H1 (cell line): Measurements from ENCODE around the gene CDC42EP4. TPM values are rescaled to one million over a fixed set of nuclear protein-coding genes. Genes with fewer than 3 reads are reported as not detected.

Experiments used
- CTCF ChIA-PET: fragments of 300-600 bp; sonication (Branson Sonifier 250); formaldehyde crosslinking; loops from one replicate; lab custom pipeline; 2021; ENCODE audit not compliant: partially characterized antibody; lab: Charles Lee
- POLR2A ChIA-PET: fragments of 300-600 bp; sonication (Branson Sonifier 250); formaldehyde crosslinking; loops from one replicate; lab custom pipeline; 2021; ENCODE audit warnings: inconsistent platforms; ENCODE audit not compliant: partially characterized antibody; lab: Charles Lee
- DNase-seq, 2 experiments: peaks; one replicate each; pipeline versions ENCODE4 v3.0.0 to v3.0.0-alpha.2; 2010 to 2022; ENCODE audit warnings: low spot score in 2 of 2, low read depth in 1 of 2, mixed read lengths in 1 of 2
- FAIRE-seq: peaks from 2 replicates; lab custom pipeline; 2011; peaks lifted over from hg19 to GRCh38; lab: Jason Lieb, UNC
- H2AFZ ChIP-seq: 2 replicates; pipeline ENCODE4 v1.8.1; 2012; ENCODE audit warnings: low read length, inconsistent platforms
- H2AK5ac ChIP-seq: 2 replicates; pipeline ENCODE4 v1.6.1; 2013; ENCODE audit warnings: low read depth, low read length
- H2BK120ac ChIP-seq: replicated peaks from 2 replicates; pipeline ENCODE3; 2013; ENCODE audit warnings: low read depth, low read length, inconsistent platforms
- H2BK12ac ChIP-seq: 2 replicates; pipeline ENCODE4 v1.6.1; 2013; ENCODE audit warnings: low read depth, low read length
- H2BK15ac ChIP-seq: 2 replicates; pipeline ENCODE4 v1.6.1; 2013; ENCODE audit warnings: low read length
- H2BK20ac ChIP-seq: 2 replicates; pipeline ENCODE4 v1.6.1; 2013; ENCODE audit warnings: low read length
- H2BK5ac ChIP-seq: 2 replicates; pipeline ENCODE4 v1.6.1; 2013; ENCODE audit warnings: low read depth, low read length
- H3K14ac ChIP-seq: 2 replicates; pipeline ENCODE4 v1.6.1; 2013; ENCODE audit warnings: inconsistent platforms; ENCODE audit not compliant: insufficient read length
- H3K18ac ChIP-seq: 2 replicates; pipeline ENCODE4 v1.6.1; 2013; ENCODE audit warnings: low read length; ENCODE audit errors: extremely low read depth
- H3K23ac ChIP-seq: 2 replicates; pipeline ENCODE4 v1.6.1; 2013; ENCODE audit warnings: inconsistent platforms; ENCODE audit not compliant: insufficient read length
- H3K23me2 ChIP-seq: 2 replicates; pipeline ENCODE4 v1.6.1; 2013; ENCODE audit warnings: low read depth, low read length
- H3K27ac ChIP-seq: 2 replicates; pipeline ENCODE4 v1.6.1; 2011; ENCODE audit warnings: low read depth, low read length, inconsistent platforms
- H3K27me3 ChIP-seq, 4 experiments: replicated peaks in 1 of 4; 1 replicate in 1 of 4; 2 replicates in 3 of 4; pipeline versions ENCODE4 v1.6.1 to v1.8.1; 2011 to 2013; ENCODE audit warnings: low read length in 3 of 4, mild to moderate bottlenecking in 3 of 4, inconsistent platforms in 2 of 4, mixed read lengths in 2 of 4, moderate library complexity in 1 of 4; ENCODE audit not compliant: control insufficient read depth in 3 of 4, insufficient read depth in 3 of 4; ENCODE audit errors: extremely low read depth in 1 of 4
- H3K36me3 ChIP-seq, 4 experiments: 2 replicates each; pipeline versions ENCODE4 v1.6.1 to v1.8.1; 2011 to 2013; ENCODE audit warnings: mild to moderate bottlenecking in 4 of 4, low read length in 3 of 4, moderate library complexity in 2 of 4, control low read depth in 1 of 4, inconsistent platforms in 1 of 4; ENCODE audit not compliant: insufficient read depth in 4 of 4, control insufficient read depth in 2 of 4
- H3K4ac ChIP-seq: replicated peaks from 2 replicates; pipeline ENCODE3; 2013; ENCODE audit warnings: low read length, low read depth, mixed read lengths, inconsistent platforms; ENCODE audit not compliant: insufficient read length
- H3K4me1 ChIP-seq, 4 experiments: replicated peaks in 1 of 4; 1 replicate in 1 of 4; 2 replicates in 3 of 4; pipeline versions ENCODE4 v1.6.1 to v1.8.1; 2011 to 2013; ENCODE audit warnings: low read length in 3 of 4, inconsistent platforms in 2 of 4, mixed read lengths in 1 of 4; ENCODE audit not compliant: insufficient read depth in 4 of 4, control insufficient read depth in 3 of 4
- H3K4me2 ChIP-seq, 2 experiments: 2 replicates each; pipeline versions ENCODE4 v1.6.1 to v1.8.1; 2011 to 2013; ENCODE audit warnings: low read depth in 2 of 2, low read length in 2 of 2, control low read depth in 1 of 2, inconsistent platforms in 1 of 2, mild to moderate bottlenecking in 1 of 2; ENCODE audit not compliant: insufficient read depth in 1 of 2
- H3K4me3 ChIP-seq, 4 experiments: fragments of 200-600, 300-600 bp in 1 of 4; sonication (generic), shearing (Covaris generic), sonication (Bioruptor Twin) in 1 of 4; 2 replicates each; pipeline versions ENCODE4 v1.5.1 to v1.8.1; 2011 to 2016; ENCODE audit warnings: low read length in 4 of 4, low read depth in 3 of 4, control low read depth in 2 of 4, inconsistent platforms in 2 of 4, mild to moderate bottlenecking in 2 of 4, mixed read lengths in 1 of 4, moderate library complexity in 1 of 4; ENCODE audit not compliant: insufficient read depth in 2 of 4; ENCODE audit errors: extremely low read depth in 1 of 4
- H3K56ac ChIP-seq: replicated peaks from 2 replicates; pipeline ENCODE3; 2013; ENCODE audit warnings: low read depth, mild to moderate bottlenecking, mixed read lengths, low read length, inconsistent platforms; ENCODE audit not compliant: insufficient read length
- H3K79me1 ChIP-seq: 2 replicates; pipeline ENCODE4 v1.6.1; 2013; ENCODE audit warnings: low read depth, low read length, control low read depth
- H3K79me2 ChIP-seq, 2 experiments: 2 replicates each; pipeline versions ENCODE4 v1.6.1 to v1.8.1; 2012 to 2013; ENCODE audit warnings: low read length in 2 of 2, mild to moderate bottlenecking in 2 of 2, inconsistent platforms in 1 of 2; ENCODE audit not compliant: insufficient read depth in 2 of 2, control insufficient read depth in 1 of 2
- H3K9ac ChIP-seq, 4 experiments: replicated peaks in 1 of 4; 1 replicate in 1 of 4; 2 replicates in 3 of 4; pipeline versions ENCODE4 v1.6.1 to v1.8.1; 2011 to 2013; ENCODE audit warnings: low read depth in 3 of 4, low read length in 3 of 4, control low read depth in 2 of 4, mild to moderate bottlenecking in 2 of 4, moderate library complexity in 2 of 4, inconsistent platforms in 1 of 4; ENCODE audit errors: extremely low read depth in 1 of 4
- H3K9me3 ChIP-seq, 2 experiments: 2 replicates each; pipeline versions ENCODE4 v1.6.1 to v1.8.1; 2012 to 2013; ENCODE audit warnings: mild to moderate bottlenecking in 2 of 2, moderate library complexity in 2 of 2, control low read depth in 1 of 2, inconsistent platforms in 1 of 2, low read depth in 1 of 2, low read length in 1 of 2, mixed read lengths in 1 of 2; ENCODE audit not compliant: insufficient read depth in 2 of 2
- H4K20me1 ChIP-seq, 2 experiments: replicated peaks in 1 of 2; 2 replicates each; pipeline versions ENCODE3 to v1.8.1; 2011 to 2013; ENCODE audit warnings: inconsistent platforms in 2 of 2, low read length in 2 of 2, mild to moderate bottlenecking in 1 of 2; ENCODE audit not compliant: insufficient read depth in 2 of 2, control insufficient read depth in 1 of 2
- H4K5ac ChIP-seq: 2 replicates; pipeline ENCODE4 v1.6.1; 2013; ENCODE audit warnings: low read length, low read depth, mixed read lengths, inconsistent platforms; ENCODE audit not compliant: insufficient read length
- H4K8ac ChIP-seq: 2 replicates; pipeline ENCODE4 v1.8.0; 2013; ENCODE audit warnings: mild to moderate bottlenecking, moderate library complexity, low read length, inconsistent platforms; ENCODE audit not compliant: insufficient read depth; ENCODE audit errors: extremely low read depth
- H4K91ac ChIP-seq: replicated peaks from 2 replicates; pipeline ENCODE3; 2013; ENCODE audit warnings: low read length, mixed read lengths, inconsistent platforms; ENCODE audit not compliant: insufficient read length
- BACH1 ChIP-seq: IDR thresholded peaks from 2 replicates; pipeline ENCODE4 v1.6.1; 2012; ENCODE audit warnings: low read length, improper control_type of control experiment
- CHD1 ChIP-seq: IDR thresholded peaks from 2 replicates; pipeline ENCODE4 v1.6.1; 2012; ENCODE audit warnings: low read depth, low read length, improper control_type of control experiment
- CREB1 ChIP-seq: IDR thresholded peaks from 2 replicates; pipeline ENCODE4 v1.6.1; 2012; ENCODE audit warnings: inconsistent platforms
- CTBP2 ChIP-seq: IDR thresholded peaks from 2 replicates; pipeline ENCODE4 v1.7.0; 2011; ENCODE audit warnings: borderline replicate concordance, mild to moderate bottlenecking, moderate library complexity, mixed read lengths, low read length; ENCODE audit not compliant: insufficient read depth, insufficient read length
- EGR1 ChIP-seq: IDR thresholded peaks from 2 replicates; pipeline ENCODE4 v1.6.1; 2011; ENCODE audit warnings: low read depth, low read length, borderline replicate concordance
- JUN ChIP-seq: IDR thresholded peaks from 2 replicates; pipeline ENCODE4 v1.6.1; 2011; ENCODE audit warnings: low read depth, mild to moderate bottlenecking, improper control_type of control experiment, low read length
- KDM5A ChIP-seq: fragments of 200-600 bp; IDR thresholded peaks from 2 replicates; pipeline ENCODE4 v1.7.1; 2012; ENCODE audit warnings: mild to moderate bottlenecking, low read length, inconsistent platforms, mixed read lengths
- NANOG ChIP-seq: IDR thresholded peaks from 2 replicates; pipeline ENCODE4 v1.6.1; 2011; ENCODE audit warnings: low read length, low read depth, mild to moderate bottlenecking, inconsistent platforms; ENCODE audit not compliant: insufficient read depth, poor library complexity, severe bottlenecking
- NRF1 ChIP-seq: IDR thresholded peaks from 2 replicates; pipeline ENCODE4 v1.6.1; 2011; ENCODE audit warnings: mild to moderate bottlenecking, low read depth, low read length, improper control_type of control experiment
- POU5F1 ChIP-seq: IDR thresholded peaks from 2 replicates; pipeline ENCODE4 v1.6.1; 2011; ENCODE audit warnings: low read depth, mild to moderate bottlenecking, low read length, moderate library complexity
- RBBP5 ChIP-seq: IDR thresholded peaks from 2 replicates; pipeline ENCODE4 v1.7.1; 2012; ENCODE audit warnings: low read depth, mild to moderate bottlenecking, inconsistent platforms, low read length, moderate library complexity, borderline replicate concordance
- SIRT6 ChIP-seq: IDR thresholded peaks from one replicate; pipeline ENCODE4 v1.7.1; 2012; ENCODE audit warnings: low read length, inconsistent platforms
- SIX5 ChIP-seq: IDR thresholded peaks from 2 replicates; pipeline ENCODE4 v1.6.1; 2011; ENCODE audit warnings: mild to moderate bottlenecking, low read depth, low read length
- SUZ12 ChIP-seq: fragments of 200-600 bp; sonication (generic); IDR thresholded peaks from 2 replicates; pipeline ENCODE4 v1.6.1; 2012; ENCODE audit warnings: mild to moderate bottlenecking, inconsistent platforms, low read length, moderate library complexity, mixed read lengths
- WGBS, 2 experiments: shearing (Covaris generic) in 1 of 2; methylation state at CpG; one replicate each; pipeline versions ENCODE4 v1.1.6 to v1.1.7; 2013 to 2015; ENCODE audit warnings: low lambda C conversion rate in 2 of 2, mixed read lengths in 2 of 2, inconsistent platforms in 1 of 2, low coverage in 1 of 2, missing lambda C conversion rate in 1 of 2; ENCODE audit not compliant: insufficient replicate concordance in 2 of 2, insufficient coverage in 1 of 2, insufficient read length in 1 of 2; ENCODE audit errors: extremely low coverage in 1 of 2, missing lambda C conversion rate in 1 of 2; 5-methylcytosine and 5-hydroxymethylcytosine counted together
- polyA plus RNA-seq, 7 experiments: library from polyadenylated mRNA; depleted of rRNA in 3 of 7; stranded (reverse) in 5 of 7; unstranded in 2 of 7; fragments of >200 nt in 5 of 7; fragments of 200-250 nt in 2 of 7; gene quantifications; 1 replicate in 5 of 7; 2 replicates in 1 of 7; 4 replicates in 1 of 7; pipeline versions ENCODE4 v1.2.1 to v1.2.3, GENCODE V29; 2011 to 2013; ENCODE audit warnings: missing spikeins in 2 of 7, mixed read lengths in 2 of 7
- total RNA-seq: library from RNA; stranded (reverse); fragmentation: NEBNext Ultra II Directional; extraction: Animal tissue kit (Norgen Biotek cat#: 25700); gene quantifications from 2 replicates; pipeline ENCODE4 v1.2.1, GENCODE V29; 2021
- TF ChIP-seq, protein P1 (sequence below): IDR thresholded peaks from 2 replicates; pipeline ENCODE4 v1.6.1; 2012; ENCODE audit warnings: inconsistent platforms

Gene CDC42EP4
- total and polyA plus RNA-seq, 2 of the 8 experiments (the other 6 are each of a cell fraction or from before 2014, with no cell fraction given), result 8.8 to 12.6 TPM

- H2BK20ac ChIP-seq, result no peak overlapping the region
- H3K23ac ChIP-seq, result no peak overlapping the region
- H4K91ac ChIP-seq, result no peak overlapping the region
- H4K5ac ChIP-seq, result no peak overlapping the region
- H3K56ac ChIP-seq, result no peak overlapping the region
- no peak overlapping the region for H3K4me2 ChIP-seq
- no peak overlapping the region for H2AFZ ChIP-seq
- peaks cover 0 to 3% (median 0%) of the 10 kb centered on the region in 4 experiments; a peak in 1 of 7 replicates for H3K27me3 ChIP-seq
- H3K4me1 ChIP-seq, result peaks cover 0 to 8% (median 4%) of the 10 kb centered on the region in 4 experiments; a peak in 3 of 7 replicates
- FAIRE-seq, result no peak
- no peak overlapping the region for H3K27ac ChIP-seq
- no peak for DNase-seq
- H3K79me2 ChIP-seq, result no peaks in the 10 kb centered on the region
- no peaks in the 10 kb centered on the region for H3K9me3 ChIP-seq
- no peak overlapping the region for H2BK15ac ChIP-seq
- H2AK5ac ChIP-seq, result no peak overlapping the region
- CTCF ChIA-PET, result interaction anchor here (0.6 to 19.7 kb wide), 33 partner anchors 10 to 231 kb away, joined by 3 to 439 read pairs (median 6); partner anchors contain the start of gene CDC42EP4
- 90% methylated on average over 3 of the region's 3 CpGs; no CpG with 5 or more reads in 1 of the 2 experiments for WGBS, 2 experiments
- no peak overlapping the region; a peak in 1 of 7 replicates for H3K9ac ChIP-seq
- POLR2A ChIA-PET, result interaction anchor here (0.9 to 2.7 kb wide), 3 partner anchors 101 to 114 kb away, joined by 3 to 7 read pairs (median 4); no protein-coding TSS in a partner anchor
- no peaks in the 10 kb centered on the region for H3K23me2 ChIP-seq
- H2BK5ac ChIP-seq, result no peak overlapping the region
- H2BK12ac ChIP-seq, result no peak overlapping the region
- H3K79me1 ChIP-seq, result no peaks in the 10 kb centered on the region
- H3K4me3 ChIP-seq, result no peak overlapping the region
- no peak overlapping the region for H3K14ac ChIP-seq
- no peak overlapping the region for H3K4ac ChIP-seq
- no peaks in the 10 kb centered on the region for H3K36me3 ChIP-seq
- H4K20me1 ChIP-seq, result no peaks in the 10 kb centered on the region
- no peak overlapping the region for H3K18ac ChIP-seq
- no peak overlapping the region for H2BK120ac ChIP-seq
- no peak overlapping the region for H4K8ac ChIP-seq
- TF ChIP-seq BACH1 (no peak), CHD1 (no peak), JUN (no peak), KDM5A (no peak), RBBP5 (no peak), SUZ12 (no peak), SIRT6 (no peak), CREB1 (no peak), CTBP2 (no peak), EGR1 (no peak), SIX5 (no peak), POU5F1 (no peak), NANOG (no peak), NRF1 (no peak)
- TF ChIP-seq, protein P1, sequence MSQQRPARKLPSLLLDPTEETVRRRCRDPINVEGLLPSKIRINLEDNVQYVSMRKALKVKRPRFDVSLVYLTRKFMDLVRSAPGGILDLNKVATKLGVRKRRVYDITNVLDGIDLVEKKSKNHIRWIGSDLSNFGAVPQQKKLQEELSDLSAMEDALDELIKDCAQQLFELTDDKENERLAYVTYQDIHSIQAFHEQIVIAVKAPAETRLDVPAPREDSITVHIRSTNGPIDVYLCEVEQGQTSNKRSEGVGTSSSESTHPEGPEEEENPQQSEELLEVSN, result no peak
Observed at GRCh38 chr17:73256220-73256619, 55.6 kb downstream of the CDC42EP4 start.
